ACHN (cell line): ENCODE measurements around the gene IRF3.

ENCODE experiments used
- DNase-seq: peaks from one replicate; pipeline ENCODE4 v3.0.0-alpha.2; 2015
- in situ Hi-C: cut with HindIII; loops from 2 replicates; pipeline ENCODE4 v1.10.0; 2017; ENCODE audit warnings: low sequenced_read_pairs, low pct_ligation_motif_present, low pct_unique_long_range_greater_than_20kb

Gene IRF3

DNA sequence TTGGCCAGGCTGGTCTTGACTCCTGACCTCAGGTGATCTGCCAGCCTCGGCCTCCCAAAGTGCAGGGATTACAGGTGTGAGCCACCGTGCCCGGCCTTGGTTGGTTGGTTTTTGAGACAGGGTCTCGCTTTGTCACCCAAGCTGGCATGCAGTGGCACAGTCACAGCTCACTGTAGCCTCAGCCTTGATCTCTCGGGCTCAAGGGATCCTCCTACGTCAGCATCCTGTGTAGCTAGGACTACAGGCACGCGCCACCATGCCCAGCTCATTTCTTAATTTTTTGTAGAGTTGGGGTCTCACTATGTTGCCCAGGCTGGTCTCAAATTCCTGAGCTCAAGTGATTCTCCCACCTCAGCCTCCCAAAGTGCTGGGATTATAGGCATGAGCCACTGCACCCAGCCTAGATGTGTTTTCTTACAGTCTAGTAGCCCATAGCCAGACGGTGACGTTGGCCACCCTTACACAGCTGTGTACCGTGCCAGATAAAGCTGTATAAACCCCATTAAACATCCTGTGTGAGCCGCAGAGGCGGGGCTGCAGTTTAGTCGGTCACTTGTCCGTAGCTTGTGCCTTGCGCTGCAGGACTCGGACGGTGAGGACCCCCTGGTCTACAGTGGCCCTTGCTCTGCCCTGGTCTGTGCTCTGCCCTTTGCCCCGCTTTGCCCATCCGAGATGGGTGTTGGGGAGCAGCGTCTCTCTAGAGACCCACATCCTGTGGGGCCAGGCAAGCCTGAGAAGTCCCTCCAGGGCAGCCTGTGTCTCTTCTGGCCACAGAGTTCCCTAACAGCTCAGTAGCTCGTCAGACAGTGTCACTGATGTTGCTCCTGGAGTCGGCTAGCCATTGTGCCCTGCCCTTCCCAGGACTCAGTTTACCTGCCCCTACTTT lies 9.8 kb downstream of the IRF3 start:
- in situ Hi-C loops: no loop called here
- no peak for DNase-seq

DNA sequence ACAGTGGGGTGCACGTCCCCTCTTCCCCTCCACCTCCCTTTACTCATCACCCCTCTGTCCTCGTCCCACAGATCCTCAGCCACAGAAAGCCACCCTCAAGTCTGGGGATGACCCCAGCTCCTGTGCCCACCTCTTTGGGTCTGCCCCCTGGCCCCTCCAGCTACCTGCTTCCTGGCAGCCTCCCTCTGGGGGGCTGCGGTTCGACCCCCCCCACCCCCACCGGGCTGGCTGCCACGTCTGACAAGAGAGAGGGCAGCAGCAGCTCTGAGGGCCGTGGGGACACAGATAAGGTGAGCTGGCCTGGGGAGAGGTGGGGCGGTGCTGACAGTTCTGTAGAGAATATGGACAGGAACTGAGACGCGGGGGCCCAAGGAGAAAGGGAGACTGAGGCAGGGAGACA lies 11.1 kb downstream of the IRF3 start:
- DNase-seq: no peak
- in situ Hi-C loops: no loop called here

DNA sequence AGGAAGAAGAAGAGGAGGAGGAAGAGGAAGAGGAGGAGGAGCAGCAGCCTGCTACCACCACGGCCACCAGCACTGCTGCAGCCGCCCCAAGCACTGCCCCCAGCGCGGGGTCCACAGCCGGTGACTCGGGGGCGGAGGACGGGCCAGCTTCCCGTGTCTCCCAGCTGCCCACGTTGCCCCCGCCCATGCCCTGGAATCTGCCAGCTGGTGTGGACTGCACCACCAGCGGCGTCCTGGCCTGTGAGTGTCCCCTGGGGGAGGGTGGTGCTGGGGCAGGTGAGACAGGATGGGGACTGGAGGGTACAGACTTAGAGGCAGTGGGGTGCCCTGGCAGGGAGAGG lies 12.2 kb downstream of the IRF3 start:
- in situ Hi-C loops: no loop called here
- DNase-seq: no peak

DNA sequence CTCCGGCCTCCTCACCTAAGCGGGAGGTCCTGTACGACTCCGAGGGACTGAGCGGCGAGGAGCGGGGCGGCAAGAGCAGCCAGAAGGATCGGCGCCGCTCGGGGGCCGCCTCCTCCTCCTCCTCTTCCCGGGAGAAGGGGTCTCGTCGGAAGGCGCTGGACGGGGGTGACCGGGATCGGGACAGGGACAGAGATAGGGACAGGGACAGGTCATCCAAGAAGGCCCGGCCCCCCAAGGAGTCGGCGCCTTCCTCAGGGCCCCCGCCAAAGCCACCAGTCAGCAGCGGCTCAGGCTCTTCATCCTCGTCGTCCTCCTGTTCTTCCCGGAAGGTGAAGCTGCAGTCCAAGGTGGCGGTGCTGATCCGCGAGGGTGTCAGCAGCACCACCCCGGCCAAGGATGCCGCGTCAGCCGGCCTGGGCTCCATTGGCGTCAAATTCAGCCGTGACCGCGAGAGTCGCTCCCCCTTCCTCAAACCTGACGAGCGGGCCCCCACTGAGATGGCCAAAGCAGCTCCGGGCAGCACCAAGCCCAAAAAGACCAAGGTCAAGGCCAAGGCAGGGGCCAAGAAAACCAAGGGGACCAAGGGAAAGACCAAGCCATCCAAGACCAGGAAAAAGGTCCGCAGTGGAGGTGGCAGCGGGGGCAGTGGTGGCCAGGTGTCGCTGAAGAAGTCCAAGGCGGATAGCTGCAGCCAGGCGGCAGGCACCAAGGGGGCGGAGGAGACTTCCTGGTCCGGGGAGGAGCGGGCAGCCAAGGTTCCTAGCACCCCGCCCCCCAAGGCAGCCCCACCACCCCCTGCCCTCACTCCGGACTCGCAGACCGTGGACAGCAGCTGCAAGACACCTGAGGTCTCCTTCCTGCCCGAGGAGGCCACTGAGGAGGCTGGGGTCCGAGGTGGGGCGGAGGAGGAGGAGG lies 12.8 kb downstream of the IRF3 start:
- in situ Hi-C loops: no loop called here
- no peak for DNase-seq

DNA sequence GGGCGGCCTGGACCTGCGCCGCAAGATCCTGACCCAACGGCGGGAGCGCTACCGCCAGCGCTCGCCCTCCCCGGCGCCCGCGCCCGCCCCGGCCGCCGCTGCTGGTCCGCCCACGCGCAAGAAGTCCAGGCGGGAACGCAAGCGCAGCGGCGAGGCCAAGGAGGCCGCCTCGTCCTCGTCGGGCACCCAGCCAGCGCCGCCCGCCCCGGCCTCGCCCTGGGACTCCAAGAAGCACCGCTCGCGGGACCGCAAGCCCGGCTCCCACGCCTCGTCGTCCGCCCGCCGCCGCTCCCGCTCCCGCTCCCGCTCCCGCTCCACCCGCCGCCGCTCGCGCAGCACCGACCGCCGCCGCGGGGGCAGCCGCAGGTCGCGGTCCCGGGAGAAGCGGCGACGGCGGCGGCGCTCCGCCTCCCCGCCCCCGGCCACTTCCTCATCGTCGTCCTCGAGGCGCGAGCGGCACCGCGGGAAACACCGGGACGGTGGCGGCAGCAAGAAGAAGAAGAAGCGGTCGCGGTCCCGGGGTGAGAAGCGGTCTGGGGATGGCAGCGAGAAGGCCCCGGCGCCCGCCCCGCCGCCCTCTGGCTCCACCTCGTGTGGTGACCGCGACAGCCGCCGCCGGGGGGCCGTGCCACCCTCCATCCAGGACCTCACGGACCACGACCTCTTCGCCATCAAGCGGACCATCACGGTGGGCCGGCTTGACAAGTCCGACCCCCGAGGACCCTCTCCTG lies 13.7 kb downstream of the IRF3 start:
- no peak for DNase-seq
- in situ Hi-C loops: no loop called here

DNA sequence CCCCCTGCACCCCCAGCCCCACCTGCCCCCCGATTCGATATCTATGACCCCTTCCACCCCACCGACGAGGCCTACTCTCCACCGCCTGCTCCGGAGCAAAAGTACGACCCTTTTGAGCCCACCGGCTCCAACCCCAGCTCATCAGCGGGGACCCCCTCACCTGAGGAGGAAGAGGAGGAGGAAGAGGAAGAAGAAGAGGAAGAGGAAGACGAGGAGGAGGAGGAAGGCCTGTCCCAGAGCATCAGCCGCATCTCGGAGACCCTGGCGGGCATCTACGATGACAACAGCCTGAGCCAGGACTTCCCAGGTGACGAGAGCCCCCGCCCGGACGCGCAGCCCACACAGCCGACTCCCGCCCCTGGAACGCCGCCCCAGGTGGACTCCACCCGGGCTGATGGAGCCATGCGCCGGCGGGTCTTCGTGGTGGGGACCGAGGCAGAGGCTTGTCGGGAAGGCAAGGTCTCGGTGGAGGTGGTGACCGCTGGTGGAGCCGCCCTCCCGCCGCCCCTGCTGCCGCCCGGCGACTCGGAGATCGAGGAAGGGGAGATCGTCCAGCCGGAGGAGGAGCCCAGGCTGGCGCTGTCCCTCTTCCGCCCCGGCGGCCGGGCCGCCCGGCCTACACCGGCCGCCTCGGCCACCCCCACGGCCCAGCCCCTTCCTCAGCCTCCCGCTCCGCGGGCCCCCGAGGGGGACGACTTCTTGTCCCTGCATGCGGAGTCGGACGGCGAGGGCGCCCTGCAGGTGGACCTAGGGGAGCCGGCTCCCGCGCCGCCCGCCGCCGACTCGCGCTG lies 14.4 kb downstream of the IRF3 start:
- in situ Hi-C loops: no loop called here
- no peak for DNase-seq

DNA sequence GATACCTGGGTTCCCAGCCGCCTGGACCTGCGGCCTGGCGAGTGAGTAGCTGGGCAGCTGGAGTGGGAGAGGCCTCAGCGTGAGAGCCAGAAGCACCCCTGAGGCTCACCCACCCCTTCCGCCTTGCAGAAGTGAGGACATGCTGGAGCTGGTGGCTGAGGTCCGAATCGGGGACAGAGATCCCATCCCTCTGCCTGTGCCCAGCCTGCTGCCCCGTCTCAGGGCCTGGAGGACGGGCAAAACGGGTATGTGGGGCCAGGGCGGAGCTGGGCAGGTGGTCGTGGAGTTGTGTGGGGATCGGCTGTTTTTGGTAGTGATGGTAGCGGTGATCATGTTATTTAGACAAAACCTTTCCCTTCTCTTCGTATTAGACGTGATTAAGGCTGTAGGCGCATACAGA lies 19.1 kb downstream of the IRF3 start:
- in situ Hi-C loops: no loop called here
- no peak for DNase-seq

DNA sequence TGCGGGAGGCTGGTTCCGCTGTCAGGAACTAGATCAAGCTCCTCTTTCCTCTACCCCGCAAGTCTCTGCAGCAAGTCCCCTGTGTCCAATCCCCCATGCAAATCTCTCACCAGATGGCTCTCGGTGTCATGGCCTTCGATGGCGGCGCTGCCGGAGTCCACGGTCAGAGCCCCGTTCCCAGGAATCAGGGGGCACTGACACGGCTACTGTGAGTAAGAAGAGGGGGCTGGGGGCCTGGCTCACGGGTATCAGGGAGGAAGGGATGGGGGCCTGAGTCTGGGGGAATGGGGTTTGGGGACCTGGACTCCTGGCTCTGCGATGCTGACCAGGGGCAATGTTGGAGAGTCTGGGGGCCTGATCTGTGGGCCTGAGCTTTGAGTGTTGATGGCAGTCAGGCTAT lies 19.7 kb downstream of the IRF3 start:
- in situ Hi-C loops: no loop called here
- no peak for DNase-seq

DNA sequence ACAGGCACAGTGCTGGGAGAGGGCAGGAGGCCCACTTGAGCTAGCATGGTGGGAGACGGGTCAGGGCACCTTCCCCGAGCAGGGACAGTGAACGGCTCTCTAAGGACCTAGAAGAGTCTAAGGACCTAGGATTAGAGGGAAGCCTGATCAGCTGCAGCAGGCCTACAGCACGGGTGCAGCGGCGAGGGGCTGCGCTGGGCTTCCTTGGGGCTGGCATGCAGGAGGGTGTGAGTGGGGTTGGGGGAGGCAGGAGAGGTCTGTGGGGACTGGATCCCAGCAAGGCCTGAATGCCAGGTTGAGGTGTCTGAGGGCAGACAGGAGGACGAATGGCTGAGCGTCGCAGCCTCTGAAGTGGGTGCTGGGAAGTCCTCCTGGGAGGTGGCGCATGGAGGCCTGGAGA lies 20.1 kb downstream of the IRF3 start:
- in situ Hi-C loops: no loop called here
- no peak for DNase-seq

DNA sequence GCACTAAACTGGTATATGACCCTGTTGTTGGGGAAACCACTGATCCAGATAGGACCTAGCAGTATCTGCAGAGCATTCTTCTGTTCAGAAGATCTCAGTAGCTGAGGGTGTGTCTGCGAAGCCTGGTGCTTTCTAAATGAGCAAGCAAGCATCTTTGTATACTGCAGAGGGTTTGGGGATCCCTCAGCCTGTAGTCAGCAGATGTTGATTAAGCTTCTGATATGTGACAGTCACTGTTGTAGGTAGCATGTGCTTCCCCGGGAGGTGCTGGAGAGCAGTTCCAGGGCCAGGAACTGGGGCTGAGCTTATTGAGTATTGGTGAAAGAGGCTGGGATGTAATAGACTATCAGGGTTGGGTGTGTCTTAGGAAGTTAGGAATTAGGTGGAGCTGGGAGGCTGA lies 22.2 kb downstream of the IRF3 start:
- in situ Hi-C loops: no loop called here
- DNase-seq: no peak

DNA sequence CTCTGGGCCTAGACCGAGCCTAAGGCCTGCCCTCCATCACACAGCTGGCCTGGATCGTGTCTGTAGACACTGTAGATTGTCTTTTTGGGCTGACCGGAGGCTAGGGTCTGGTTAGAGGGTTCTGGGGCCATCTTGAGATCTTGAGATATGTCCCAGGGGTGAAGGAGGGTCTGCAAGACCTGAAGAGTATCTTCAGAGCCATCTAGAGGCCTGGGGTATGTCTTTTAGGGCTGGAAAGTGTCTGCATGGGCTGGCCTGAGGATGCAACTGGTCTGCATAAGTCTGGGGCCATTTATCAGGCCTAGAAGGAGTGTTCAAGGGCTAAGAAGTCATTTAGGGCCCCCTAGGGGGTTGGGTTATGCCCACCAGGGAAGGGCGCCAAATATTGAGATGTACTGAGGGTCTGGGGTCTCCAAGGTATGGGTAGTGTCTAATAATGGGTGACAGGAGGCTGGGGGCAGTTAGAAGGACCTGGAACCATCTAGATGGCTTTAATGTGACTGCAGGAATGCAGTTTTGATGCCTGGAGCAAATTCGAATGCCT lies 23.1 kb downstream of the IRF3 start:
- DNase-seq: no peak
- in situ Hi-C loops: no loop called here

DNA sequence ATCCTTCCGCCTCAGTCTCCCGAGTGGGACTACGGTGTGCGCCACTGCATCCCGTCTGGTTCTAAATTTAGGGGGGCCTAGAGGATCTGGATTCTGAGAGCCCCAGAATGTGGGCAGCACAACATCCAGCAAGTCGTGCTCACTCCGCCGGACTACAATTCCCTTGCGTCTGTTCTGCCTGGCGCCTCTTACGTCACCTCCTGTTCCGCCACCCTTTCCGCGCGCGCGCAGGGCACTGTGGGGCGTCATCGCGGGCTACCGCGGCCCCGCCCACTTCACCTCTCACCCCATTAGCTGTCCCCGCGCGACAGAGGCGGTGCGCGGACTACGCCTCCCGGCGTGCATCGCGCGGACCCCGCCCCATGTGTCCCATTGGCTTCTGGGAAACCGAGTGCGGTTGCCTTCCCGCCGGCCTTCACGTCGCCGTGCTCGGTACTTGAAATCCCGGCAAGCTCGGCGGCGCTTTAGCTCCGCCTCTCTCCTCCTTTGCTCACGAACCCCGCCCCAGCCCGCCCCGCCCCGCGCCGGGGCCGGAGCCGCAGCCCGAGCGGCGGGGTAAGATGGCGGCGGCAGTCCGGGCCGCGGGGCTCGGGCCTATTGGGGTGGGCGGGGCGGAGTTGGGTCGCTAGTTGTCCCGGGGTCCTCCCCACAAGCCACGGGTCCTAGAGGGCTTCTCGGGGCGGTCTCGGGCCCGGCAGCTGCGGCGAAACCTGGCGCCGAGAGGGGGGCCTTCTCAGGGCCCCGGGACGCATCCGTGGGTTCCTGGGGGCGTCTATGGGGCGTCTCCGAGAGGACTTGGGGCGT lies 23.8 kb downstream of the IRF3 start, which contains the start of gene SCAF1:
Gene SCAF1 (plus strand): TSS at position 522 of the 804 bp plus-strand sequence. CDS start 2,818 bp downstream, outside the sequence.
- peak; percentile 97 for DNase-seq
- in situ Hi-C loops: no loop called here

DNA sequence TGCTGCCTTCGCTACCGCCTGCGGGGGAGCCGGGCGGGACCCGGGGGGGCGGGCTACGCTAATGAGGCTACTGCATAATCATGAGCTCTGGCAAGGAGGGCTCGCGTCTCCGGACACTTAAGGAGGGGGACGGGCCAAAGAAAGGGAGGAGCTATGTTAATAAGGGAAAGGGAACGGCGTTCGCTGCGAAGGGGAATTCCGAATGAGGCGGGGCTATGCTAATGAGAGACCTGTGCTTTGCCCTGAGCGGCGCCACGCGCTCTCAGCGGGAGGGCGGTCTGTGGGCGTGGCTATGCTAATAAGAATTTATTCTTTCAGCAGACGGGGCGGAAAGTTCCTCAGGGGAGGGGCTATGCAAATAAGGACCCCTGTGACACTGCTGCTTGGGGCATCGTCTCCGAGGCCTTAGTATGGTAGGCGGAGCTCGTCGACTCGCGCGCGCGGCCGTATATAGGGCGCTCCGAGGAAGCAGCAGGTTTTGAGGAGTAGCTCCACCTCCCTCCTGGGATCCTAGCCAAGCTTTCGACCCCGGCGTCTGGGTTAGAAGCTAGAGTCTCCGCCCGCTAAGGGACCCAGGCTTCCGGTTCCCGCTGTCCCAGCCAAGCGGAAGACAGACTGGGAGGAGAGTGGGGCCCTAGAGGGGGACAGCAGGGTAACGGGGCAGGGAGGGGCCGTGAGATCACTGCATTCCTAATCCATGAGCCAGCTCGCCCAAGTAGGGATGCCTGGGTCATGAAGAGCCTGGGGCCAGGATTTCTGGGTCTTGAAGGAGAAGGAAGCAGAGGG lies 25.4 kb downstream of the IRF3 start, which contains the start of gene RRAS:
Gene RRAS (minus strand): TSS at position 31 of the 786 bp plus-strand sequence. CDS start 45 bp downstream, outside the sequence.
- in situ Hi-C loops: no loop called here
- peak; percentile 99 for DNase-seq

DNA sequence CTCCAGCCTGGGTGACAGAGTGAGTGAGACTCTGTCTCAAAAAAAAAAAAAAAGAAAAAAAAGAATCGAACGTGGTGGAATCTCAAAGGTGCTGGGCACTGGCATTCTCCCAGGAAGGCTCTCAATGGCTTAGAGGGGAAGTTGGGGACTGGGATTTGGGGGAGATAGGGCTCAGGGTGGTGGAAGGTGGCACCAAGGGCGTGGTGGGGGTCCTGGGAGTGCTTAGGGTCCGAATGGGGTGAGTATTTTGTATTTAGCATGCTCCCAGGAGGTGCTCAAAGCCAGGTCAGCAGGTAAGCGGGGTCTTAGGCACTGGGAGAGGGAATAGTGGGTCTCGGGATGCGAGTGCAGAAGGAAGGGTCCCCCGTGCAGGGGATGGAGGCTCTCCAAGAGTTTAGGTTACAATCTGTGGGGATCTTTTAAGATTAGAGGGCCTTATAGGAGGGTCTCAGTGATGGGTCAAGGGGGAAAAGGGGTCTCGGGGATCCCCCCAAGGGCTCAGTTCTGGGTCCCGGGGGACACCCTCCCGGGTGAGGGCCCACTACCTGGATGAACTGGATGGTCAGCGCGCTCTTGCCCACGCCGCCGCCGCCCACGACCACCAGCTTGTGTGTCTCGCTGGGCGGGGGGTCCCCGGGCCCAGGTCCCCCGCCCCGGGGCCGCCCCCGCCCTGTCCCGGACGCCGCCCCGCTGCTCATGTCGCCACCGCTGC lies 26.1 kb downstream of the IRF3 start:
- peak; percentile 20 for DNase-seq
- in situ Hi-C loops: no loop called here

DNA sequence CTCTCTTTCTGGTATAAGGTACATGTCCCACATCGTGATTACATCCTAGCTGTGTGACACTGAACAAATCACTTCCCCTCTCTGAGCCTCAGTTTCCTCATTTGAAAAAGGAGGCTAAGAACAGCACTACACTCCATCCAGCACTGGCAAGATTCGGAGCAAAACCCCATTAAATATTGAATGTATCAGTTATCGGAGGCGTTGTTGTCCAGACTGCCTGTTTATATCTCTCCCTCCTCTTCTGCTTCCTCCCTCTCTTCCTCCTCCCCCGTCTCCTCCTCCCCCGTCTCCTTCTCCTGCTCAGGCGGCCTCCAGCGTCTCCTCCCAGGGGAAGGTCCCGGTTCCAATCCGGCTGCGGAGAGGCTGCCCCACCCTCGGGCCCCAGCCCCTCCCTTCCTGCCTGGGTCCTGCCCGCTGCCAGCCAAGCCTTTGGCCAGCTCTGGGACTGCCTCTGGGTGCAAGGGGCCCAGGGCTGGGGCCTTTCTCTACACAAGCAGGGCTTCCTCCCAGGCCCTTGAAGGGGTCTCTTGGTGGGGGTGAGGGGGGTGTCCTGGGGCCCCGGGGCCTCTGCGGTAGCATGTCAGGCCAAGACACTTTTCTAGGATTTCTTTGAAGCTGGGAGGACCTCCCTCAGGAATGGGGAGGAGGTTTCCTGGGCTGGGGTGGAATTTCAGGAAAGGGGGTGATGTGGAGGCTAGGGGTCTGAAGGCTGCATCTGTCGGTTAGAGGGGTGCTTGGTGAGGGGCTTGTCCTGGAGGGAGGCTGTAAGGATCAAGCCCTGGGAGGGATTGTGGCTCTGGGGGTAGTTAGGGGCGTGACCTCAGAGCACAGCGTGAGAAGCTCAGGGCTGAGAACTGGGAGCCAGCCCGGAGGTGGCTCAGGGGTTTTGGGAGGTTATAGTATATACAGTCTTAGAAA lies 27.6 kb downstream of the IRF3 start:
- DNase-seq: peak; percentile 77
- in situ Hi-C loops: no loop called here
